GM18909 (cell line): ENCODE results near the gene THEM4.

Experiments
- ATAC-seq: cut with Tn5 transposase; IDR thresholded peaks from one replicate; pipeline ENCODE4 v1.9.1; 2021; ENCODE audit warnings: mild to moderate bottlenecking; ENCODE audit not compliant: unreplicated experiment, poor library complexity

Gene THEM4

GRCh38 chr1:151909167-151910149 is at the start of gene THEM4:
THEM4 (minus strand) TSS chr1:151909511; CDS start chr1:151909458, 53 bp downstream.
- ATAC-seq = peak; percentile 98

- ATAC-seq = no peak
Observed at GRCh38 chr1:151958959-151959358, 49.6 kb upstream of the THEM4 start.

- no peak for ATAC-seq
Observed at GRCh38 chr1:151956957-151957497, 47.7 kb upstream of the THEM4 start.

GRCh38 chr1:151953409-151954094 is 44.2 kb upstream of the THEM4 start:
- no peak for ATAC-seq

- ATAC-seq = no peak
Observed at GRCh38 chr1:151952811-151953210, 43.5 kb upstream of the THEM4 start.

GRCh38 chr1:151949371-151950193 is 40.3 kb upstream of the THEM4 start:
- no peak for ATAC-seq

GRCh38 chr1:151948506-151948905 is 39.2 kb upstream of the THEM4 start:
- ATAC-seq = no peak

GRCh38 chr1:151947140-151947539 is 37.8 kb upstream of the THEM4 start:
- no peak for ATAC-seq

GRCh38 chr1:151945725-151946722 is 36.7 kb upstream of the THEM4 start:
- ATAC-seq = no peak

- ATAC-seq = no peak
Observed at GRCh38 chr1:151944857-151945575, 35.7 kb upstream of the THEM4 start.

- no peak for ATAC-seq
Observed at GRCh38 chr1:151944126-151944856, 35.0 kb upstream of the THEM4 start.

- ATAC-seq = no peak
Observed at GRCh38 chr1:151943591-151943990, 34.3 kb upstream of the THEM4 start.

GRCh38 chr1:151942882-151943281 is 33.6 kb upstream of the THEM4 start:
- ATAC-seq = no peak

GRCh38 chr1:151940541-151940940 is 31.2 kb upstream of the THEM4 start:
- no peak for ATAC-seq

- ATAC-seq = no peak
Observed at GRCh38 chr1:151939779-151940178, 30.5 kb upstream of the THEM4 start.

- ATAC-seq = no peak
Observed at GRCh38 chr1:151939141-151939540, 29.8 kb upstream of the THEM4 start.

- ATAC-seq = no peak
Observed at GRCh38 chr1:151936653-151937052, 27.3 kb upstream of the THEM4 start.
